Gastroesophageal sphincter (tissue), 3 donors: ENCODE data around the gene SUMO2.

Source experiments
- CTCF ChIP-seq, 4 experiments: fragments of 200-600 bp in 2 of 4; fragments of 450-650 bp in 2 of 4; sonication (generic) in 1 of 4; IDR thresholded peaks; one replicate each; pipeline ENCODE4 v1.5.1; 2017 to 2019; ENCODE audit warnings: antibody characterized with exemption in 4 of 4, mild to moderate bottlenecking in 2 of 4, moderate library complexity in 2 of 4
- EP300 ChIP-seq: sonication (generic); formaldehyde crosslinking; IDR thresholded peaks from one replicate; pipeline ENCODE4 v1.6.1; 2017; ENCODE audit warnings: antibody characterized with exemption, mild to moderate bottlenecking
- POLR2A ChIP-seq, 2 donors: fragments of 450-650 bp; IDR thresholded peaks; one replicate each; pipeline ENCODE4 v1.6.1; 2017; ENCODE audit warnings: antibody characterized with exemption in 2 of 2, mild to moderate bottlenecking in 2 of 2, moderate library complexity in 1 of 2
- POLR2AphosphoS5 ChIP-seq: sonication (generic); formaldehyde crosslinking; IDR thresholded peaks from one replicate; pipeline ENCODE4 v1.6.1; 2017; ENCODE audit warnings: antibody characterized with exemption

GRCh38 chr17:75135946-75136345, 46.8 kb downstream of the SUMO2 start:
- TF ChIP-seq POLR2A (IDR thresholded peaks at IDR 0.05) (no peak), CTCF (IDR thresholded peaks at IDR 0.05) (no peak), POLR2AphosphoS5 (no peak), EP300 (no peak)
